Duodenal mucosa (tissue), 2 donors: ENCODE results near the gene SBNO2.
"Not testable (repeated sequence)": the region's sequence is repeated elsewhere in the genome, so short reads cannot be mapped to it uniquely, and the experiment has no call there.

Source experiments
- H3K27ac ChIP-seq: one replicate; pipeline ENCODE4 v1.7.0; 2013; ENCODE audit warnings: low read depth, low read length
- H3K27me3 ChIP-seq, 2 donors: one replicate each; pipeline ENCODE4 v1.7.0; 2013; ENCODE audit warnings: low read length in 2 of 2, control low read depth in 1 of 2; ENCODE audit not compliant: insufficient read depth in 2 of 2, control insufficient read depth in 1 of 2
- H3K36me3 ChIP-seq, 2 donors: one replicate each; pipeline ENCODE4 v1.7.0; 2013; ENCODE audit warnings: low read length in 2 of 2, control low read depth in 1 of 2; ENCODE audit not compliant: insufficient read depth in 2 of 2, control insufficient read depth in 1 of 2
- H3K4me1 ChIP-seq, 2 donors: one replicate each; pipeline ENCODE4 v1.7.0; 2013; ENCODE audit warnings: low read length in 2 of 2, control low read depth in 1 of 2; ENCODE audit not compliant: insufficient read depth in 2 of 2, control insufficient read depth in 1 of 2
- H3K4me3 ChIP-seq, 2 donors: one replicate each; pipeline ENCODE4 v1.7.0; 2013; ENCODE audit warnings: low read length in 2 of 2, low read depth in 1 of 2
- H3K9ac ChIP-seq, 2 donors: one replicate each; pipeline ENCODE4 v1.7.0; 2013; ENCODE audit warnings: low read length in 2 of 2, low read depth in 1 of 2
- H3K9me3 ChIP-seq, 2 donors: one replicate each; pipeline ENCODE4 v1.7.0; 2013; ENCODE audit warnings: low read length in 2 of 2, control low read depth in 1 of 2; ENCODE audit not compliant: control insufficient read depth in 1 of 2

The SBNO2 gene

DNA sequence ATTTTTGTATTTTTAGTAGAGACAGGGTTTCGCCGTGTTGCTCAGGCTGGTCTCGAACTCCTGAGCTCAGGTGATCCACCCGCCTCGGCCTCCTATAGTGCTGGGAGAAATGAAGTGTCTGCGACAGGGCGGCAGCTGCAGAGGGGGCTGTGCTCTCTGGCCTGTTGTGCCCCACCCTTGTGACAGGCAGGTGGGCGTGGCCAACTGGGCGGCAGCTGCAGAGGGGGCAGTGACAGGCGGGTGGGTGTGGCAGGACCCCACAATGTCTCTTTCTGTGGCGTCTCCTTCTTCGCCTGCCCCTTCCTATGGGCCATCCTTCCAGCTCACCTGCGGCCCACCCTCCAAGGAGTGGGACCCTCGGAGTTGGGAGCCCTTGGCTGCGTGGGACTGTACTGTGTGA is 43.3 kb upstream of the SBNO2 start:
- Histone ChIP-seq H3K27ac (no peak overlapping the region), H3K4me1 (peaks cover 17 to 30% of the 10 kb centered on the region in 2 donors), H3K36me3 (peaks cover 11 to 41% of the 10 kb centered on the region in 2 donors), H3K9ac (no peak overlapping the region), H3K9me3 (no peaks in the 10 kb centered on the region), H3K4me3 (no peak overlapping the region), H3K27me3 (no peaks in the 10 kb centered on the region)

DNA sequence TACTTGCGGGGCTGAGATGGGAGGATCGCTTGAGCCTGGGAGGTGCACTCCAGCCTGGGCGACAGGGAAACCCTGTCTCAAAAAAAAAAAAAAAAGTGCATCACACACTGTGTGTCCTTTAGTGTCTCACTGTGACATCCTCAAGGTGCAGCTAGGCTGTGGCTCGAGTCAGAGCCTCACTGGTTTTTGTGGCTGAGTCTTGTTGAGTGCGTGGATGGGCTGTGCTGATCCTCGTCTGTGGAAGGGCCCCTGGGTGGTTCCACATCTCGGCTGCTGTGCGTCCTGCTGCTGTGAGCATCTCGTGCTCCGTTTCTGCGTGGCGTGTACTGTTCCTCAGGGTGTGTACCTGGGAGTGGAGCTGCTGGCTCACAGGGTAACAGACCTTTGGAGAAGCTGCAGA is 42.7 kb upstream of the SBNO2 start:
- Histone ChIP-seq H3K9ac (no peak overlapping the region), H3K4me3 (no peak overlapping the region), H3K36me3 (peaks cover 11 to 35% of the 10 kb centered on the region in 2 donors), H3K27me3 (no peaks in the 10 kb centered on the region), H3K27ac (no peak overlapping the region), H3K4me1 (peaks cover 20 to 30% of the 10 kb centered on the region in 2 donors), H3K9me3 (no peaks in the 10 kb centered on the region)

DNA sequence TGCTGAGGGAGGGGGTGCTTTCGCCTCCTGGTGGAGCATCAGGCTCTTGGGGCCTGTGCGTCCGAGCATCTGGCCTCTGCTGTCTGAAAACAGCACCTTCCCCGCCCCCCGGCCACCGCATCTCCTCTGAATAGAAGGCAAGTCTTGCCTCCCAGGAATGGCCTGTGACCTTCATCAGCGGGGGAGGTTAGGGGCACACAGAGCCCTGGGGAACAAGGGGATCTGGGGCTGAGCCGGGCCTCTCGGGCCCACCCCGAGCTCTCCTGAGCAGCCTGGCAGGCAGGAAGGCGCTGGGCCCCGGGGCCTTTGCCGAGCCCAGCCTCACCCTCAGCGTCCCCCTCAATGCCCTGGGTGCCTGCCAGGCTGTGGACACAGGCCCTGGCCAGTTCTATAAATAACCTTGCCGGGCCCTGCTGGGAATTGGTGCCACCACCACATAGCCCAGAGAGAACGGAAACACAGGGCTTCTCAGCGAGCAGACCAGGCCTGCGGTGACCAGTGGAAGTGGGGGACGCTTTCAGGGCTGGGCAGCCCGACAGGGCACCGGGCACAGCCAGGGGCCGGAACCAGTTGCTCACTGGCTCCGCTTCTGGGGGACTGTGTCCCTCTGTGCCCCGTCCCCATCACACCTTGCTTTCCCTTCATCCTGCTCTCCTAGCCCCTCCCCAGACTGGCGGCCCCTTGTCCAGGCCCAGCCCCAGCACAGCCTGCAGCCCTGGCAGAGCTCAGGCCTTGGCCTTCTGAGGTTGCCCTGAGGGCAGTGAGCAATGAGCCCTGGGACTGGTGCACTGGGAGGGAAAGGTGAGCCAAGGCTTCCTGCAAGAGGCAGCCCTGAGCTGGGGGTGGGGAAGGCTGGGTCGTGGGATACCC is 41.0 kb upstream of the SBNO2 start:
- H3K27me3 ChIP-seq: no peaks in the 10 kb centered on the region
- H3K9ac ChIP-seq: no peak overlapping the region
- H3K36me3 ChIP-seq: peaks cover 5 to 26% of the 10 kb centered on the region in 2 donors
- no peak overlapping the region for H3K4me3 ChIP-seq
- no peak overlapping the region for H3K27ac ChIP-seq
- peaks cover 20 to 32% of the 10 kb centered on the region in 2 donors for H3K4me1 ChIP-seq
- H3K9me3 ChIP-seq: no peaks in the 10 kb centered on the region

DNA sequence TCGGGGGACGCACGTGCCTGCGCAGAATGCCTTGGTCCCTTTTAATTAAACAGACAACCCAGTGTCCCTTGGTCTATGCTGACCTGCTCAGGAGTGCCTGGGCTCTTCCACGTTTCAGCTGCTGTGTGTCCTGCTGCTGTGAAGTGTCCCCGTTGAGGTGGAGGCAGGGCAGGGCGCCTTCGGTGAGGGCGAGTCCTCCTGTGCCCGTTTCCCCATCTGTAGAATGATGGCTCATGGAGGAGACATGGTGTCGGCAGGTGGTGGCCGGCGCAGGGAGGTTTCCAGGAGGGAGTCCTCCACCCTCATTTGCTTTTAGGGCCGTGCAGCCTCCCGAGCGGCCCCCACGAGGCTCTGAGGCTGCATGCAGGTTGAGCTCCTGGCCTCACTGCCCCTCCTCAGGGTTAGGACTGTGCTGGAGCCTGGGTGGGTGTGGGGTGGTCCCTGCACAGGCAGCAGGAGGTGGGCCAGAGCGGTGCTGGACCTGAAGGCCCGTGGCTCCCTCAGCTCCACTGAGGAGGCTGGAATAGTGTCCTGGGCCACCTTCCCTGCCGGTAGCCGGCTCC is 40.3 kb upstream of the SBNO2 start:
- no peaks in the 10 kb centered on the region for H3K9me3 ChIP-seq
- H3K4me1 ChIP-seq: peaks cover 26 to 39% of the 10 kb centered on the region in 2 donors
- H3K27ac ChIP-seq: peak overlapping the region; percentile 67
- H3K36me3 ChIP-seq: peaks cover 5 to 27% of the 10 kb centered on the region in 2 donors
- H3K9ac ChIP-seq: peak overlapping the region; percentile 9 to 17
- H3K4me3 ChIP-seq: peak overlapping the region; percentile 1 to 37
- no peaks in the 10 kb centered on the region for H3K27me3 ChIP-seq

DNA sequence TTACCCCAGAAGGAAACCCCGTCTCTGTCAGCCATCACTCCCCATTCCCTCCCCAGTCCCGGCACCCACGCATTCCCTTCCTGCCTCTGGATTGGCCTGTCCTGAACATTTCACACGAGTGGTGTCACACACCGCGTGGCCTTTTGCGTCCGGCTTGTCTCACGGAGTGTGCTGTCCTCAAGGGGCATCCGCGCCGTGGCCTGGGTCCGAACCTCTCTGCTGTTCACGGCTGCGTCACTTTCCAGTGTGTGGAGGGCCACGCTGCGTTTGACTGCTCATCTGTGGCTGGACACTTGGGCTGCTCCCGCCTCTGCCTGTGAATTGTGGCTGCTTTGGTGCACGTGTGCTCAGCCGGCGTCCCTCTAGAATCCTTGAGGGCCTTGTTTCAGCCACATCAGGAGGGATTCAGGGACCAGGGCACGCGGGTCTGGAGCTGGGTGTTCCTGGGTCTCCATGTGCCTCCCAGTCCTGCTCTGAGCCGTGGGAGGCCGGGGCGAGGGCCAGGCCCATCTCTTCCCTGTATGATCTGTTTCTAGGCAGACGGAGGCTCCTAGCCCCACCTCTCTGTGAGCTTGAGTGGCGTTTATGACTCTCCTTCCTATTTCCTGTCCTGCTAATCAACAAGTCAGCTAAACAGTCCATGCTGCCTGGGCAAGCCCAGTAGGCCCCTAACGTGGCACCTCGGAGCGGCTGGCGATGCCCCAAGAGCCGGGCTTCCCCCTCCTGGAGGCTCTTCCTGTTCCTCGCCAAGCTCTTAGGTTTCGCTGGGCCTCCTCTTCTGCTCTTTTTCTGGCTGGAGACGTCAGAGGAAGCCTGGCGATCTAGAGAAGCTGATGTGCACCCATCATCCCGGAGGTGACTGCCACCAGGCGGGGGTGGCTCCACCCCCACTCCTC is 39.6 kb upstream of the SBNO2 start:
- Histone ChIP-seq H3K4me1 (peaks cover 26 to 39% of the 10 kb centered on the region in 2 donors), H3K4me3 (peak overlapping the region; percentile 1 to 37), H3K27ac (peak overlapping the region; percentile 78), H3K36me3 (peaks cover 5 to 26% of the 10 kb centered on the region in 2 donors), H3K9me3 (no peaks in the 10 kb centered on the region), H3K27me3 (no peaks in the 10 kb centered on the region), H3K9ac (peak overlapping the region; percentile 20 to 30)

DNA sequence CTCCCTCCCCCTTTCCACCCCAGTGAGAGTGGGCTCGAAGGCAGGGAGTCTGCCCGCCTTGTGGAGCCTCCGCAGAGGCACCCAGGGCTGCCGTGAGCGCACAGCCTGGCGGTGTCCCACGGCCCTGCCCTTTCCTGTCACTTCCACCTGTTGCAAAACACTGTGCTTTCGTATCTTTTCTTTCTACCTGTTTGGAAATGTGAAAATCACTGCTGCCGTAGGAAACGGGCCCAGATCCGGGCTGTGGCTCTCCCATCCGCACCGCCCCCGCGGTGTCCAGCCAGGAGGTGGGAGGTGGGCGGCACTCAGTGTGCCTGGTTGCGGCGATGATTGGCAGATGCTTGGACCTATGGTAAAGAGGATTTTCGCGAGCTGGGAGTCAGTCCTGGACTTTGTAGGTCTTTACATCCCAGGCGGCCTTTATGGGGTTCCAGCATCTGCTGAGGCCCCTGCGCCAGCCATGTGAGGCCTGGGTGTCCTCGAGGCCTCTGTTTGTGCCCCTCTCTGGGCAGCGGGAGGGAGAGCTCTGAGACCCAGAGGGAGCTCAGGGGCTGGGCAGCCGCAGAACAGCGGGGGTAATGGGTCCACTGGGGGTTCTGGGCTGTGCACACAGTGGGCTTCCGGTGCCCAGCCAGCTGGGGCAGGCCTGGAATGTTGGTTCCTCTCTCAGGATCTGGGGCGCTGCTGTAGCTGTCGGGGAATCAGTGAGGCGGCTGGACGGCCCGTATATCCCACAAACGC is 37.6 kb upstream of the SBNO2 start:
- Histone ChIP-seq H3K27me3 (no peaks in the 10 kb centered on the region), H3K9me3 (no peaks in the 10 kb centered on the region), H3K27ac (no peak overlapping the region), H3K36me3 (peaks cover 2 to 17% of the 10 kb centered on the region in 2 donors), H3K4me1 (peaks cover 35 to 36% of the 10 kb centered on the region in 2 donors), H3K4me3 (no peak overlapping the region), H3K9ac (no peak overlapping the region)

DNA sequence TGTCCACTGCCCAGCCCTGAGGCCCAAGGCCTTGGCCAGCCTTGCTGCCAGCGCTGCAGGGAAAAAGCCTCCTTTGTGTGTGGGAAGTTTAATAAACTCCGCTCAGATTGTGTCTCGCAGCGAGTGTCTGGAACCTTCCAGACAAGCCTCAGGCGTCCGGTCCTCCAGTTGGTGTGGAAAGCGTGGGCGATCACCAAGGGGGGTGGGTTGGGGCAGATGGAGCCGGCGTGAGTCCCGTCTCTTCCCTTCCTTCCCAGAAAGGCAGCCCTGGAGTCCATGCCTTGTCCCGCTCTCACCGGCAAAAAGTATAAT is 36.1 kb upstream of the SBNO2 start:
- H3K36me3 ChIP-seq: peaks cover 2 to 14% of the 10 kb centered on the region in 2 donors
- H3K27ac ChIP-seq: no peak overlapping the region
- H3K4me3 ChIP-seq: no peak overlapping the region
- H3K9ac ChIP-seq: no peak overlapping the region
- no peaks in the 10 kb centered on the region for H3K27me3 ChIP-seq
- no peaks in the 10 kb centered on the region for H3K9me3 ChIP-seq
- peaks cover 31 to 37% of the 10 kb centered on the region in 2 donors for H3K4me1 ChIP-seq

DNA sequence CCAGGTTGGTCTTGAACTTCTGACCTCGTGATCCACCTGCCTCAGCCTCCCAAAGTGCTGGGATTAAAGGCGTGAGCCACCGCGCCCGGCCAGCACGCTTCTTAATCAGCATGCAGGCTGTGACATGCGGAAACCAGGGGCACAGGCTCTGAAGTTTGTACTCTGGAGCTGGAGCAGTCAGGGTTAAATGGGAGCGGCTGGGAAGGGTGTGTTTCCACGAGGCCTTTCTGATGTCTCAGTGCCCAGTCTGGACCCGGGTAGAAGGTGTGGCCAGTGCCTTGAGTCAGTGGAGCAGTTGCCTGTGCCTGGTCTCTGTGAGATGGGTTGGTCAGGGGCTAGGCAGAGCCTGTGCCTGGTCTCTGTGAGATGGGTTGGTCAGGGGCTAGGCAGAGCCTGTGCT is 34.8 kb upstream of the SBNO2 start:
- not testable (repeated sequence) for H3K4me3 ChIP-seq, H3K9me3 ChIP-seq, H3K9ac ChIP-seq, H3K27ac ChIP-seq, H3K27me3 ChIP-seq
- Histone ChIP-seq H3K4me1 (peaks cover 30 to 39% of the 10 kb centered on the region in 2 donors), H3K36me3 (peaks cover 2 to 14% of the 10 kb centered on the region in 2 donors)

DNA sequence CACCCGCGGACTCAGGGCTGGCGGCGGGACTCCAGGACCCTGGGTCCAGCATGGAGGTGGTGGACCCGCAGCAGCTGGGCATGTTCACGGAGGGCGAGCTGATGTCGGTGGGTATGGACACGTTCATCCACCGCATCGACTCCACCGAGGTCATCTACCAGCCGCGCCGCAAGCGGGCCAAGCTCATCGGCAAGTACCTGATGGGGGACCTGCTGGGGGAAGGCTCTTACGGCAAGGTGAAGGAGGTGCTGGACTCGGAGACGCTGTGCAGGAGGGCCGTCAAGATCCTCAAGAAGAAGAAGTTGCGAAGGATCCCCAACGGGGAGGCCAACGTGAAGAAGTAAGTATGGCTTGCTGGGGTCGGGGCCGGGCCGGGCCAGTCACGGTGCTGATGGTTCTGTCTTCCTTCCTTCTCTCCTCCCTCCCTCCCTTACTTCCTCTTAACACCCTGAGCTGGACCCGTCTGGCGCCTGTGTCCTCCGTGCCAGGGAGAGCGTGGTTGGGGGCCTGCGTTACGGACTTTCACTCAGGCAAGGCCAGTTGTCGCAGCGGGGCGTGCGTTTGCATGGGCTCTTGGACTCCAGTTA is 32.9 kb upstream of the SBNO2 start:
- H3K4me3 ChIP-seq: peak overlapping the region; percentile 75 to 84
- H3K9me3 ChIP-seq: no peaks in the 10 kb centered on the region
- H3K27ac ChIP-seq: peak overlapping the region; percentile 88
- H3K4me1 ChIP-seq: peaks cover 30 to 39% of the 10 kb centered on the region in 2 donors
- H3K27me3 ChIP-seq: no peaks in the 10 kb centered on the region
- H3K36me3 ChIP-seq: peaks cover 2 to 9% of the 10 kb centered on the region in 2 donors
- H3K9ac ChIP-seq: peak overlapping the region; percentile 81
